OCI-M2 (cell line): ENCODE data around the gene HOXB3.

Experiments used
- DNase-seq: peaks from one replicate; lab custom pipeline; 2025; ENCODE audit not compliant: unreplicated experiment; lab: John Stamatoyannopoulos, UW

HOXB3 gene

GRCh38 chr17:48626245-48627117, 36.4 kb upstream of the HOXB3 start, which contains the start of gene HOXB9:
Gene HOXB9 (minus strand): TSS chr17:48626358. CDS start chr17:48626269, 89 bp downstream.
- DNase-seq, result no peak

DNA sequence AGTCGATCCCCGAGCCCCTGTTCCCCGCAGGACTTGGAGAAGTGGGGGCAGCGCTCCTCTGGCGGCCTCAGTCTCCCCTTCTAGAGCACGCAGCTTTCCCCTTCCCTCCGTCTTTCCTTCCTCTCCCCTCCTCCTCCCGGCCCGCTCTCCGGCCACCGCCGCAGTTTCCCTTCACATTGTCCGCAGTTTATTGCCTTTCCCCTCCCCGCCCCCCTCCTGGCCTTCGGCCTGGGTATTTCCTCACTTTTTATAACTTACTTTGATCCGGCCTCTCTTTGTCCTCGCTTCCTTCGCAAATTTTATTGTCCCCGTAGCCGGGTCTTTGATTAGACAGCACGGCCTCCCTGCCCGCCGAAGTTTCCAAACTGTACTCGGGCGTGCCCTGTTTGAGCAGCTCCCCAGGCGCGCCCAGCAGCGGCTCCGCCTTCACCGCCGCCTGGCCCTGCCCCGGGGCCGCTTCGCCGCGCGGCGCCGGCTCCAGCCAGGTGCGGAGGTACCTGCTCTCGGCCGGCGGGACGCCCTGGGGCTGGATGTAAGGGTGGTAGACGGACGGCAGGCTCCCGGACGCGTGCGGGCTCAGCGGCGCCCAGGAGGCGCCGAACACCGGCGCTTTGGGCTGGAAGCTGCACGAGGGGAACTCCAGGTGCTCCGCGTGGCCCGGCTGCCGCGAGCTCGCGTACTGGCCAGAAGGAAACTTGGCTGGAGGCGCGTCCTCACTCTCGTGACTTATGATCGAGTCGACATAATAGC, 35.6 kb upstream of the HOXB3 start:
- DNase-seq, result no peak

GRCh38 chr17:48624544-48625494, 34.8 kb upstream of the HOXB3 start:
- no peak for DNase-seq

GRCh38 chr17:48624118-48624517, 34.1 kb upstream of the HOXB3 start:
- DNase-seq, result no peak

DNA sequence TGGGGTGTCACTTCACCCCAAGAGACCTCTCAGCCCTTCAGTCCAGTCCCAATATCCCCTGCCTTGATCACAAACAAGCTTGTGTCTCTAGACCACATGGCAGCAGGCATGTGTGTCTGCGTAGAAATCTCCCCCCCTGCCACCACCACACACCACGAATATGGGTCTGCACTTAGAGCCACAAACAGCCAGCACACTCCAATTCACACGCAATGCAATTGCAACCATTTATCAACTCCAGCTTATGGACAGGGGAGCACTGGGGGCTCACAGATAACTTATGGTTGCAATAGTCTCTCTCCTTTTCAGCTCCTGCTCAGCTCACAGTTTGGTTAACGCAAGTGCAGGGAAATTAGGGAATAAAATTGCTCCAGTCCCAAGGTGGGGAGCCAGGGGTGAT, 33.5 kb upstream of the HOXB3 start:
- DNase-seq, result no peak

DNA sequence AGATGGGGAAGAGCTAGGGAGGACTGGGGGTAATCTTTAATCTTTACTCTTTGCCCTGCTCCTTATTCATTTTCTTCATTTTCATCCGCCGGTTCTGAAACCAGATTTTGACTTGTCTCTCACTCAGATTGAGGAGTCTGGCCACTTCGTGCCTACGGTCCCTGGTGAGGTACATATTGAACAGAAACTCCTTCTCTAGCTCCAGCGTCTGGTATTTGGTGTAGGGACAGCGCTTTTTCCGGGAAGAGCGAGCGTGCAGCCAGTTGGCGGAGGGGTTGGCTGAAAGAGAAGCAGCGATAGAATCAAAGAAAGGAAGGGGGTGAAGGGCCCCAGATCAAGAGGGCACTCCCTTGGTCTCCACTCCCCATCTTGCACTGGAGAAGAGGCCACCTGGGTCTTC, 32.8 kb upstream of the HOXB3 start:
- no peak for DNase-seq

GRCh38 chr17:48621410-48622392, 31.7 kb upstream of the HOXB3 start:
- DNase-seq, result no peak

GRCh38 chr17:48620461-48621139, 30.6 kb upstream of the HOXB3 start:
- DNase-seq, result no peak

GRCh38 chr17:48619826-48620449, 29.9 kb upstream of the HOXB3 start:
- no peak for DNase-seq

DNA sequence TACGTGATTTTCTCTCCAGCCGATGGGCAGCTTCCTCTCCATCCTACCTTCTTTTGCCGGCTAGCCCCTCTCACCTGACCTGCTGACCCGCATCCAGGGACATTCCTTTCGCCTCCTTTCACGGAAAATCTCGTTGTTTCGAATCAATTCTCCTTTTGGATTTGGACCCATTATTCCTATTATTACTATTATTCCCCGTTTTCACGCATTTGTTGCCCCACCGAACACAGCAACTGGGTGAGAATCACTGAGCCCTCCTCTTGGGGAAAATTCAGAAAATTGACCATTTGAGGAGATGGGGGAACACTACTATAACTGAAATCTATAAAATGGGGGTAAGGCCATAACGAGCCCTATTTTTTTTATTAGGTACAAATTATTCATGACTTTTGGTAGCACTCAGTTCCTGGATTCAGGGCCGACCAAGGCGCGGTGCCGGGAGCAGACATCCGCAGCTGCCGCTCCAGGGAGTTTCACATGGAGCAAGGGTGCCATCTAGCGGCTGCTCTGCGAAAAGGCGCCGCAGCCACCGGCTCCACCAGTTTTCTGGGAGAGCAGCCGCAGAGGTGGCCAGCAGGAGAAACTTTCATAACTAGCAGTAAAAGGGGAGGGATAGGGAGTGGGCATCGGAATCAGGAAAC, 28.3 kb upstream of the HOXB3 start:
- peak; percentile 58 for DNase-seq

- DNase-seq, result no peak
Observed at GRCh38 chr17:48617471-48618255, 27.6 kb upstream of the HOXB3 start.

DNA sequence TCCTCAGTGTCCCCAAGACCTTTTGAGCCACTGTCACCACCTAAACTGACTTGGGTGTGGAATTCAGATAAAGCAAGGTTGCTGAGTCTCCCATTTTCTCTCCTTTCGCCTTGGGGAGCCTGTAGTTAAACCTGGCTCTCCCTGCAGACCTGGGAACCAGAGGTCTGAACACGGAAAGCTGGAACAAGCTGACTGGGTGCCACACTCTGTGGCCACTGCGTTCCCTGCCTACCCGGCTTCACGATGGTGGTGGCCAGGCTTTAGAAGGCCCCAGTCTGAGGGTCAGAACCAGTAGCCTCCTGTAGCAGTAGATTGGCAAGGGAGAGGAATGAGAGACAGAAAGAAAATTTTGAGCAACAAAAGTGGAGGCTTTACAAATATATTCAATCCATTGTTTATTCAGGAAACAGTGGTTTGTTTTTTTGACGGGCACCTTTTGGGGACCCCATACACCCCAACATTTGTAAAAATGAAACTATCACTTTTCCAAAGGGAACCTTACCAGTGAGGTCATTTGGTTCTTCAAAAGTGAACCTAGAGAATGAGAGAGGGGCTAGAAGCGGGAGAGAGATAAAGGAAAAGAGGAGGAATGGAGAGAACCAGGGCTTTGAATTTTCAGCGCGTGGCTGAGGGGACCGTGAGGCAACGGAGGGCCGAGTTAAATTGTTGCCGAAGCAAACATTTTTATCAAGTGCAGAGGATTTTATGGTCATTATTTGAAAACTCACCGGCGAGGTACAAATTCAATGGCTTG, 26.9 kb upstream of the HOXB3 start:
- no peak for DNase-seq

GRCh38 chr17:48615963-48616716, 26.1 kb upstream of the HOXB3 start:
- DNase-seq, result no peak

DNA sequence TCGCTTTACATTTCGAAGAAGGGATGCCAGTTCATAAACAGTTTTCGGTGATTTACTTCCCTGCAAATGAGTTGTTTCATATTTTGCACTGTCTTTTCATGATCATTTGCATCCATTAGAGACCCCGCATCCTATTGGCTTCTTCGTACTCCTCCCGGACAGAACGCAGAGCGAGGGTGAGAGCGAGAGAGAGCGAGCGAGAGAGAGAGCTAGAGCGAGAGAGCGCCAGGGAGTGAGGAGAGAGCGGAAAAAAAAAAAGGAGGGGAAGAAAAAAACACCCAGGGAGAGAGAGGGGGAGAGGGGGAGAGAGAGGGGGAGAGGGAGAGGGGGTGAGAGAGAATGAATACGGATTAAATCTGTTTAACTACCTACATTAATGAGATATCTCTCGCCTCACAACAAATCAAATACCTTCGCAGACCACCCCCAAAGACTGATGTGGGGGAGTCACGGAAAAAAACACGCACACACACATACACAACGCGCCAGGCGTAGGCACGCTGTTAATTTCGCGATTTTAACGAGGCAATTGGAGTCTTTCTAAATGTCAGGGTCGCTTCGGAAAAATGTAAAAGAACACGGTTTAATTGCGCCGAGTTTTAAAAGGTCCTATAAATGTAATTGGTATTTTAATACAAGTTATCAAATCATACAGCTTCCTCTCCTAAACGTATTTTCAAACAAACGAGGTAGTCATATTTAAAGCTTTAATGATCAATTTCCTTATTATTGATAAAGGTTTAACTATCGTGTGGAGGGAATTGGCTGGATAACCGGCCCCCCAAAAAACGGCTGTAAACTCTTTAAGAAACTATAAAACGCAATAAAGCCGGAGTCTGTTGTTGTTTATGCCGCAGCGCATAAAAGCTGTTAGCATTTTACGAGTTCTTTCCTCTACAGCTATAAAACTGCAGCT, 25.3 kb upstream of the HOXB3 start, which contains the start of gene HOXB8:
Gene HOXB8 (minus strand): TSS at position 246 of the 916 bp plus-strand sequence. CDS start 588 bp downstream, outside the sequence.
- no peak for DNase-seq
